ENCODE results near the gene WNT6. TPM values are rescaled to one million over a fixed set of nuclear protein-coding genes. Genes with fewer than 3 reads are reported as not detected.

Gene WNT6
- total RNA-seq, 1 donor from 2014 or later = 2.6 TPM

GRCh38 chr2:218872645-218873358, 13.2 kb downstream of the WNT6 start:
- H3K27me3 Mint-ChIP-seq (ENCODE audit: low read depth, unreplicated experiment) = peaks cover 79% of the 10 kb centered on the region
- TF ChIP-seq CTCF (IDR thresholded peaks at IDR 0.05; ENCODE audit: insufficient read depth, low read depth, low read length) (no peak), EZH2 (IDR thresholded peaks at IDR 0.05; ENCODE audit: insufficient read depth, low read length) (no peak)
- H3K9me3 Mint-ChIP-seq (ENCODE audit: unreplicated experiment) = peaks cover 7% of the 10 kb centered on the region
- H4K20me1 ChIP-seq (ENCODE audit: insufficient read depth, low read length) = peaks cover 10% of the 10 kb centered on the region
- H3K27ac Mint-ChIP-seq (ENCODE audit: unreplicated experiment) = no peak overlapping the region
- H3K27ac ChIP-seq (ENCODE audit: low read depth, low read length) = no peak overlapping the region
- FAIRE-seq (no peak), DNase-seq (ENCODE audit: low read depth) (no peak)
- no peak overlapping the region for H3K9ac ChIP-seq (ENCODE audit: low read length)
- no peaks in the 10 kb centered on the region for H3K4me1 Mint-ChIP-seq (ENCODE audit: low read depth, unreplicated experiment)
- peaks cover 88% of the 10 kb centered on the region for H3K27me3 ChIP-seq (ENCODE audit: insufficient read depth, low read length)
- no peak overlapping the region for H2AFZ ChIP-seq (ENCODE audit: low read depth, low read length)
- H3K36me3 Mint-ChIP-seq (ENCODE audit: low read depth, unreplicated experiment) = no peaks in the 10 kb centered on the region
- no peaks in the 10 kb centered on the region for H3K79me2 ChIP-seq (ENCODE audit: insufficient read depth, low read length)
- H3K4me3 Mint-ChIP-seq (ENCODE audit: unreplicated experiment) = no peak overlapping the region
- no peak overlapping the region for H3K4me3 ChIP-seq (ENCODE audit: insufficient read depth, low read depth, low read length)
- no peak overlapping the region for H3K4me2 ChIP-seq (ENCODE audit: low read length)
- no peaks in the 10 kb centered on the region for H3K9me3 ChIP-seq (ENCODE audit: insufficient read depth, low read depth, low read length)
- no peaks in the 10 kb centered on the region for H3K36me3 ChIP-seq (ENCODE audit: insufficient read depth, low read length)
- H3K4me1 ChIP-seq (ENCODE audit: insufficient read depth, low read length) = no peaks in the 10 kb centered on the region

GRCh38 chr2:218873359-218874194, 14.0 kb downstream of the WNT6 start:
- H3K27ac Mint-ChIP-seq (ENCODE audit: unreplicated experiment) = no peak overlapping the region
- no peak overlapping the region for H3K4me3 Mint-ChIP-seq (ENCODE audit: unreplicated experiment)
- TF ChIP-seq EZH2 (IDR thresholded peaks at IDR 0.05; ENCODE audit: insufficient read depth, low read length) = peak; percentile 92
- TF ChIP-seq CTCF (IDR thresholded peaks at IDR 0.05; ENCODE audit: insufficient read depth, low read depth, low read length) = no peak
- Histone ChIP-seq H4K20me1 (ENCODE audit: insufficient read depth, low read length) (peaks cover 10% of the 10 kb centered on the region), H3K9me3 (ENCODE audit: insufficient read depth, low read depth, low read length) (no peaks in the 10 kb centered on the region), H3K79me2 (ENCODE audit: insufficient read depth, low read length) (no peaks in the 10 kb centered on the region), H3K4me2 (ENCODE audit: low read length) (no peak overlapping the region), H3K27me3 (ENCODE audit: insufficient read depth, low read length) (peaks cover 89% of the 10 kb centered on the region), H3K9ac (ENCODE audit: low read length) (no peak overlapping the region), H3K4me1 (ENCODE audit: insufficient read depth, low read length) (no peaks in the 10 kb centered on the region), H2AFZ (ENCODE audit: low read depth, low read length) (no peak overlapping the region), H3K36me3 (ENCODE audit: insufficient read depth, low read length) (no peaks in the 10 kb centered on the region), H3K4me3 (ENCODE audit: insufficient read depth, low read depth, low read length) (no peak overlapping the region), H3K27ac (ENCODE audit: low read depth, low read length) (no peak overlapping the region)
- H3K27me3 Mint-ChIP-seq (ENCODE audit: low read depth, unreplicated experiment) = peaks cover 77% of the 10 kb centered on the region
- FAIRE-seq (no peak), DNase-seq (ENCODE audit: low read depth) (no peak)
- H3K4me1 Mint-ChIP-seq (ENCODE audit: low read depth, unreplicated experiment) = peaks cover 4% of the 10 kb centered on the region
- no peaks in the 10 kb centered on the region for H3K36me3 Mint-ChIP-seq (ENCODE audit: low read depth, unreplicated experiment)
- H3K9me3 Mint-ChIP-seq (ENCODE audit: unreplicated experiment) = peaks cover 7% of the 10 kb centered on the region
